Loucy (cell line): ENCODE measurements around the gene CNTROB.

Source experiments
- H2AFZ ChIP-seq: fragments of 200-600 bp; sonication (generic); 2 replicates; pipeline ENCODE4 v1.6.0; 2016; ENCODE audit warnings: antibody characterized with exemption, mild to moderate bottlenecking, low read length, moderate library complexity
- H3F3A ChIP-seq: fragments of 200-600 bp; 2 replicates; pipeline ENCODE4 v1.6.0; 2016; ENCODE audit warnings: antibody characterized with exemption, low read depth, mild to moderate bottlenecking
- H3K27me3 ChIP-seq: fragments of 200-600 bp; sonication (generic); 2 replicates; pipeline ENCODE4 v1.6.1; 2014; ENCODE audit warnings: low read length, mild to moderate bottlenecking; ENCODE audit not compliant: insufficient read depth, poor library complexity, severe bottlenecking
- H3K36me3 ChIP-seq: fragments of 200-600 bp; sonication (generic); 2 replicates; pipeline ENCODE4 v1.6.1; 2016; ENCODE audit warnings: low read length; ENCODE audit not compliant: insufficient read depth
- H3K4me1 ChIP-seq: fragments of 200-600 bp; sonication (generic); 2 replicates; pipeline ENCODE4 v1.5.1; 2014; ENCODE audit warnings: low read length, mild to moderate bottlenecking; ENCODE audit not compliant: insufficient read depth, poor library complexity, severe bottlenecking
- H3K4me2 ChIP-seq: fragments of 200-600 bp; sonication (generic); 2 replicates; pipeline ENCODE4 v1.6.0; 2014; ENCODE audit warnings: antibody characterized with exemption, low read length, low read depth, mild to moderate bottlenecking; ENCODE audit not compliant: poor library complexity, severe bottlenecking
- H3K4me3 ChIP-seq: fragments of 200-600 bp; sonication (generic); 2 replicates; pipeline ENCODE4 v1.5.1; 2014; ENCODE audit warnings: low read length, mild to moderate bottlenecking, mixed read lengths; ENCODE audit not compliant: poor library complexity, severe bottlenecking
- H3K79me2 ChIP-seq: fragments of 200-600 bp; sonication (generic); 2 replicates; pipeline ENCODE4 v1.6.1; 2014; ENCODE audit warnings: low read length; ENCODE audit not compliant: insufficient read depth
- H3K9ac ChIP-seq: fragments of 200-600 bp; sonication (generic); 2 replicates; pipeline ENCODE4 v1.6.0; 2014; ENCODE audit warnings: mild to moderate bottlenecking, low read depth, low read length, moderate library complexity; ENCODE audit not compliant: poor library complexity, severe bottlenecking
- H3K9me2 ChIP-seq: fragments of 200-600 bp; sonication (generic); replicated peaks from 2 replicates; pipeline ENCODE4 v1.6.1; 2016; ENCODE audit warnings: low read depth, low read length, mixed read lengths
- H3K9me3 ChIP-seq: fragments of 200-600 bp; sonication (generic); 2 replicates; pipeline ENCODE4 v1.6.1; 2014; ENCODE audit warnings: mild to moderate bottlenecking, antibody characterized with exemption, low read length, low read depth; ENCODE audit not compliant: insufficient read depth
- H4K20me1 ChIP-seq: fragments of 200-600 bp; sonication (generic); 2 replicates; pipeline ENCODE4 v1.6.0; 2014; ENCODE audit warnings: antibody characterized with exemption, low read length, mild to moderate bottlenecking; ENCODE audit not compliant: insufficient read depth, poor library complexity, severe bottlenecking
- CTCF ChIP-seq: fragments of 200-600 bp; sonication (generic); conservative IDR thresholded peaks from 2 replicates; pipeline ENCODE4 v1.5.1; 2014; ENCODE audit warnings: mild to moderate bottlenecking, antibody characterized with exemption, low read length
- EZH2phosphoT487 ChIP-seq: fragments of 200-600 bp; IDR thresholded peaks from 2 replicates; pipeline ENCODE4 v1.6.1; 2018; ENCODE audit warnings: antibody characterized with exemption, mild to moderate bottlenecking, moderate library complexity, borderline replicate concordance

Gene CNTROB

GRCh38 chr17:7977039-7977438 is 45.0 kb downstream of the CNTROB start:
- Histone ChIP-seq H3F3A (no peaks in the 10 kb centered on the region), H2AFZ (no peak overlapping the region), H3K9ac (no peak overlapping the region), H3K36me3 (no peaks in the 10 kb centered on the region), H3K4me1 (no peaks in the 10 kb centered on the region), H3K9me3 (peaks cover 17% of the 10 kb centered on the region), H3K79me2 (no peaks in the 10 kb centered on the region), H3K4me2 (no peak overlapping the region), H3K27me3 (no peaks in the 10 kb centered on the region), H3K4me3 (no peak overlapping the region), H4K20me1 (no peaks in the 10 kb centered on the region), H3K9me2 (no peaks in the 10 kb centered on the region)
- TF ChIP-seq EZH2phosphoT487 = no peak
- TF ChIP-seq CTCF = no peak

DNA sequence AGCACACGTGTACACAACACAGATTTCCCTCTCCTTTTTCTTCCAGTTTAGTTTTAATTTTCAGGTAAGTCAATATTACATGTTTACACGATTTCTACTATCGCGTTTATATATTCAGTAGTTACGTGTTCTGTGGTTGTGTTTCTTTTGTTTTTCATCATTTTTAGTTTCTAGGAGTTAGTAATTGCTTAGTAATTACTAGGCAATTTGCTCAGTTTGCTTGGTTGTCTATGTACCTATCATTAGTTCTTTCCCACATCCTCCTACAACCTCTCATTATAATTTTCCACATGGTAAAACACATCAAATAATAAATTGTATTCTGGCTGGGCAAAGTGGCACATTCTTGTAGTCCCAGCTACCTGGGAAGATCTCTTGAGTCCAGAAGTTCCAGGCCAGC is 45.8 kb downstream of the CNTROB start:
- Histone ChIP-seq H3K36me3 (no peaks in the 10 kb centered on the region), H3K4me2 (no peak overlapping the region), H3K4me1 (no peaks in the 10 kb centered on the region), H3K9me2 (no peaks in the 10 kb centered on the region), H3K9ac (no peak overlapping the region), H3K27me3 (no peaks in the 10 kb centered on the region), H3K9me3 (peaks cover 17% of the 10 kb centered on the region), H3K79me2 (no peaks in the 10 kb centered on the region), H3F3A (no peaks in the 10 kb centered on the region), H4K20me1 (no peaks in the 10 kb centered on the region), H3K4me3 (no peak overlapping the region), H2AFZ (no peak overlapping the region)
- TF ChIP-seq CTCF (no peak), EZH2phosphoT487 (no peak)

GRCh38 chr17:7982173-7982572 is 50.2 kb downstream of the CNTROB start:
- Histone ChIP-seq H3K9me3 (no peaks in the 10 kb centered on the region), H3K4me1 (no peaks in the 10 kb centered on the region), H3K4me3 (no peak overlapping the region), H3K27me3 (no peaks in the 10 kb centered on the region), H4K20me1 (no peaks in the 10 kb centered on the region), H2AFZ (no peak overlapping the region), H3K4me2 (no peak overlapping the region), H3K36me3 (no peaks in the 10 kb centered on the region), H3F3A (no peaks in the 10 kb centered on the region), H3K9me2 (no peaks in the 10 kb centered on the region), H3K9ac (no peak overlapping the region), H3K79me2 (no peaks in the 10 kb centered on the region)
- TF ChIP-seq EZH2phosphoT487 (no peak), CTCF (no peak)
